Measurements from ENCODE around the gene PSMD3. TPM values are rescaled to one million over a fixed set of nuclear protein-coding genes. Genes with fewer than 3 reads are reported as not detected.

Gene PSMD3
- total and polyA plus RNA-seq, 5 donors: 80.0 to 85.8 (median 81.6) TPM

GRCh38 chr17:39960524-39961041 is 20.0 kb upstream of the PSMD3 start:
- no peak overlapping the region for H3K27ac ChIP-seq (ENCODE audit: low read length)
- no peak overlapping the region for H3K4me3 ChIP-seq (ENCODE audit: low read length)
- H3K9me3 ChIP-seq (ENCODE audit: control insufficient read depth, low read length): no peaks in the 10 kb centered on the region
- H3K4me1 ChIP-seq (ENCODE audit: control insufficient read depth, insufficient read depth, low read length): no peaks in the 10 kb centered on the region
- no peak for ATAC-seq
- 54% methylated on average over 8 of the region's 8 CpGs for WGBS
- intact Hi-C loops (cut with DNase I): loop anchor here in 1 of 4 donors (10.0 kb wide), 1 partner anchor 86 kb away; no protein-coding TSS in a partner anchor
- no peaks in the 10 kb centered on the region for H3K27me3 ChIP-seq (ENCODE audit: control insufficient read depth, insufficient read depth)
- DNase-seq: no peak

- DNase-seq: no peak
- WGBS: 62% methylated on average over 6 of the region's 6 CpGs
- intact Hi-C loops (cut with DNase I): loop anchor here in 1 of 4 donors (10.0 kb wide), 1 partner anchor 88 kb away; no protein-coding TSS in a partner anchor
- Histone ChIP-seq H3K27ac (ENCODE audit: low read length) (no peak within 1 kb of the TSS), H3K4me3 (ENCODE audit: low read length) (no peak within 1 kb of the TSS), H3K9me3 (ENCODE audit: control insufficient read depth, low read length) (no peaks in the 10 kb centered on the region), H3K27me3 (ENCODE audit: control insufficient read depth, insufficient read depth) (no peaks in the 10 kb centered on the region), H3K4me1 (ENCODE audit: control insufficient read depth, insufficient read depth, low read length) (no peaks in the 10 kb centered on the region)
- ATAC-seq: no peak
These were observed 17.9 kb upstream of the PSMD3 start, which contains the start of gene GSDMA for GRCh38 chr17:39962642-39963220. TSS of gene GSDMA (plus strand) at chr17:39963004. CDS start at chr17:39965688, 2,684 bp downstream.

- no peak overlapping the region for H3K27ac ChIP-seq (ENCODE audit: low read length)
- no peaks in the 10 kb centered on the region for H3K4me1 ChIP-seq (ENCODE audit: control insufficient read depth, insufficient read depth, low read length)
- DNase-seq (peak in 1 of 3 donors; percentile 3), ATAC-seq (no peak)
- H3K4me3 ChIP-seq (ENCODE audit: low read length): no peak overlapping the region
- H3K27me3 ChIP-seq (ENCODE audit: control insufficient read depth, insufficient read depth): no peaks in the 10 kb centered on the region
- H3K9me3 ChIP-seq (ENCODE audit: control insufficient read depth, low read length): no peaks in the 10 kb centered on the region
- 73% methylated on average over 6 of the region's 6 CpGs for WGBS
- intact Hi-C loops (cut with DNase I): loop anchor here in 1 of 4 donors (10.0 kb wide), 1 partner anchor 89 kb away; no protein-coding TSS in a partner anchor
These were observed 16.8 kb upstream of the PSMD3 start for GRCh38 chr17:39963829-39964228.

GRCh38 chr17:39965017-39965699 is 15.4 kb upstream of the PSMD3 start:
- Histone ChIP-seq H3K9me3 (ENCODE audit: control insufficient read depth, low read length) (no peaks in the 10 kb centered on the region), H3K4me3 (ENCODE audit: low read length) (no peak overlapping the region), H3K27me3 (ENCODE audit: control insufficient read depth, insufficient read depth) (no peaks in the 10 kb centered on the region), H3K27ac (ENCODE audit: low read length) (no peak overlapping the region), H3K4me1 (ENCODE audit: control insufficient read depth, insufficient read depth, low read length) (no peaks in the 10 kb centered on the region)
- DNase-seq (no peak), ATAC-seq (no peak)
- intact Hi-C loops (cut with DNase I): loop anchor here in 1 of 4 donors (10.0 kb wide), 1 partner anchor 90 kb away; no protein-coding TSS in a partner anchor
- 49% methylated on average over 8 of the region's 8 CpGs for WGBS

GRCh38 chr17:39966771-39967170 is 13.8 kb upstream of the PSMD3 start:
- Histone ChIP-seq H3K9me3 (ENCODE audit: control insufficient read depth, low read length) (no peaks in the 10 kb centered on the region), H3K4me1 (ENCODE audit: control insufficient read depth, insufficient read depth, low read length) (no peaks in the 10 kb centered on the region), H3K27me3 (ENCODE audit: control insufficient read depth, insufficient read depth) (no peaks in the 10 kb centered on the region), H3K4me3 (ENCODE audit: low read length) (no peak overlapping the region), H3K27ac (ENCODE audit: low read length) (no peak overlapping the region)
- ATAC-seq (no peak), DNase-seq (no peak)
- WGBS: 84% methylated on average over 6 of the region's 6 CpGs
- intact Hi-C loops (cut with DNase I): loop anchor here in 1 of 4 donors (10.0 kb wide), 1 partner anchor 92 kb away; no protein-coding TSS in a partner anchor

GRCh38 chr17:39968761-39969160 is 11.8 kb upstream of the PSMD3 start:
- H3K4me3 ChIP-seq (ENCODE audit: low read length): no peak overlapping the region
- intact Hi-C loops (cut with DNase I): loop anchor here in 1 of 4 donors (10.0 kb wide), 1 partner anchor 94 kb away; no protein-coding TSS in a partner anchor
- H3K9me3 ChIP-seq (ENCODE audit: control insufficient read depth, low read length): no peaks in the 10 kb centered on the region
- H3K27ac ChIP-seq (ENCODE audit: low read length): no peak overlapping the region
- no peak for ATAC-seq
- H3K27me3 ChIP-seq (ENCODE audit: control insufficient read depth, insufficient read depth): no peaks in the 10 kb centered on the region
- 70% methylated on average over 2 of the region's 2 CpGs for WGBS
- DNase-seq: no peak
- no peaks in the 10 kb centered on the region for H3K4me1 ChIP-seq (ENCODE audit: control insufficient read depth, insufficient read depth, low read length)

- 61% methylated on average over 6 of the region's 6 CpGs for WGBS
- Histone ChIP-seq H3K27me3 (ENCODE audit: control insufficient read depth, insufficient read depth) (no peaks in the 10 kb centered on the region), H3K27ac (ENCODE audit: low read length) (no peak overlapping the region), H3K9me3 (ENCODE audit: control insufficient read depth, low read length) (no peaks in the 10 kb centered on the region), H3K4me3 (ENCODE audit: low read length) (no peak overlapping the region), H3K4me1 (ENCODE audit: control insufficient read depth, insufficient read depth, low read length) (no peaks in the 10 kb centered on the region)
- ATAC-seq (no peak), DNase-seq (no peak)
- intact Hi-C loops (cut with DNase I): loop anchor here in 1 of 4 donors (10.0 kb wide), 1 partner anchor 95 kb away; no protein-coding TSS in a partner anchor
These were observed 11.2 kb upstream of the PSMD3 start for GRCh38 chr17:39969375-39969774.

- Histone ChIP-seq H3K27ac (ENCODE audit: low read length) (no peak overlapping the region), H3K4me1 (ENCODE audit: control insufficient read depth, insufficient read depth, low read length) (no peaks in the 10 kb centered on the region), H3K9me3 (ENCODE audit: control insufficient read depth, low read length) (no peaks in the 10 kb centered on the region), H3K27me3 (ENCODE audit: control insufficient read depth, insufficient read depth) (no peaks in the 10 kb centered on the region), H3K4me3 (ENCODE audit: low read length) (no peak overlapping the region)
- intact Hi-C loops (cut with DNase I): no loop called here
- WGBS: 61% methylated on average over 7 of the region's 7 CpGs
- DNase-seq (no peak), ATAC-seq (no peak)
These were observed 10.4 kb upstream of the PSMD3 start for GRCh38 chr17:39970157-39970692.

GRCh38 chr17:39971076-39971603 is 9.5 kb upstream of the PSMD3 start:
- Histone ChIP-seq H3K27me3 (ENCODE audit: control insufficient read depth, insufficient read depth) (no peaks in the 10 kb centered on the region), H3K9me3 (ENCODE audit: control insufficient read depth, low read length) (no peaks in the 10 kb centered on the region), H3K27ac (ENCODE audit: low read length) (no peak overlapping the region), H3K4me3 (ENCODE audit: low read length) (no peak overlapping the region), H3K4me1 (ENCODE audit: control insufficient read depth, insufficient read depth, low read length) (no peaks in the 10 kb centered on the region)
- no peak for DNase-seq
- ATAC-seq: no peak
- 81% methylated on average over 4 of the region's 4 CpGs for WGBS
- intact Hi-C loops (cut with DNase I): no loop called here

- no peak overlapping the region for H3K27ac ChIP-seq (ENCODE audit: low read length)
- intact Hi-C loops (cut with DNase I): no loop called here
- ATAC-seq (peak in 1 of 2 donors; percentile 33), DNase-seq (no peak)
- no peak overlapping the region for H3K4me3 ChIP-seq (ENCODE audit: low read length)
- no peaks in the 10 kb centered on the region for H3K4me1 ChIP-seq (ENCODE audit: control insufficient read depth, insufficient read depth, low read length)
- H3K27me3 ChIP-seq (ENCODE audit: control insufficient read depth, insufficient read depth): no peaks in the 10 kb centered on the region
- no peaks in the 10 kb centered on the region for H3K9me3 ChIP-seq (ENCODE audit: control insufficient read depth, low read length)
- 22% methylated on average over 3 of the region's 3 CpGs for WGBS
These were observed 8.3 kb upstream of the PSMD3 start for GRCh38 chr17:39972271-39972670.

GRCh38 chr17:39973496-39973895 is 7.1 kb upstream of the PSMD3 start:
- ATAC-seq (no peak), DNase-seq (no peak)
- no peaks in the 10 kb centered on the region for H3K4me1 ChIP-seq (ENCODE audit: control insufficient read depth, insufficient read depth, low read length)
- no peak overlapping the region for H3K27ac ChIP-seq (ENCODE audit: low read length)
- 81% methylated on average over 2 of the region's 2 CpGs for WGBS
- H3K9me3 ChIP-seq (ENCODE audit: control insufficient read depth, low read length): no peaks in the 10 kb centered on the region
- intact Hi-C loops (cut with DNase I): no loop called here
- no peaks in the 10 kb centered on the region for H3K27me3 ChIP-seq (ENCODE audit: control insufficient read depth, insufficient read depth)
- no peak overlapping the region for H3K4me3 ChIP-seq (ENCODE audit: low read length)
